Suprapubic skin (tissue), 3 donors: ENCODE measurements around the gene FRAS1.

Experiments
- POLR2A ChIP-seq, 2 donors: fragments of 450-650 bp; IDR thresholded peaks; one replicate each; pipeline ENCODE4 v1.6.1; 2017; ENCODE audit warnings: antibody characterized with exemption in 2 of 2, mild to moderate bottlenecking in 2 of 2, moderate library complexity in 2 of 2
- TF ChIP-seq, protein P1 (sequence below), 2 donors: fragments of 200-600 bp in 1 of 2; fragments of 450-650 bp in 1 of 2; sonication (generic) in 1 of 2; IDR thresholded peaks; one replicate each; pipeline ENCODE4 v1.5.1; 2016 to 2019; ENCODE audit warnings: antibody characterized with exemption in 2 of 2, mild to moderate bottlenecking in 1 of 2, moderate library complexity in 1 of 2

GRCh38 chr4:78059938-78060337 is 2.8 kb downstream of the FRAS1 start:
- TF ChIP-seq, protein P1, sequence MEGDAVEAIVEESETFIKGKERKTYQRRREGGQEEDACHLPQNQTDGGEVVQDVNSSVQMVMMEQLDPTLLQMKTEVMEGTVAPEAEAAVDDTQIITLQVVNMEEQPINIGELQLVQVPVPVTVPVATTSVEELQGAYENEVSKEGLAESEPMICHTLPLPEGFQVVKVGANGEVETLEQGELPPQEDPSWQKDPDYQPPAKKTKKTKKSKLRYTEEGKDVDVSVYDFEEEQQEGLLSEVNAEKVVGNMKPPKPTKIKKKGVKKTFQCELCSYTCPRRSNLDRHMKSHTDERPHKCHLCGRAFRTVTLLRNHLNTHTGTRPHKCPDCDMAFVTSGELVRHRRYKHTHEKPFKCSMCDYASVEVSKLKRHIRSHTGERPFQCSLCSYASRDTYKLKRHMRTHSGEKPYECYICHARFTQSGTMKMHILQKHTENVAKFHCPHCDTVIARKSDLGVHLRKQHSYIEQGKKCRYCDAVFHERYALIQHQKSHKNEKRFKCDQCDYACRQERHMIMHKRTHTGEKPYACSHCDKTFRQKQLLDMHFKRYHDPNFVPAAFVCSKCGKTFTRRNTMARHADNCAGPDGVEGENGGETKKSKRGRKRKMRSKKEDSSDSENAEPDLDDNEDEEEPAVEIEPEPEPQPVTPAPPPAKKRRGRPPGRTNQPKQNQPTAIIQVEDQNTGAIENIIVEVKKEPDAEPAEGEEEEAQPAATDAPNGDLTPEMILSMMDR (IDR thresholded peaks at IDR 0.05), result no peak
- TF ChIP-seq POLR2A (IDR thresholded peaks at IDR 0.05), result no peak
